GM12872 (cell line): ENCODE results near the gene SUGP1.

Experiments
- CTCF ChIP-seq: IDR thresholded peaks from 3 replicates; pipeline ENCODE4 v1.5.1; 2011; ENCODE audit warnings: low read depth, mild to moderate bottlenecking, low read length, moderate library complexity; ENCODE audit not compliant: insufficient read depth

Gene SUGP1

GRCh38 chr19:19356500-19356899, 36.2 kb upstream of the SUGP1 start:
- TF ChIP-seq CTCF: no peak

DNA sequence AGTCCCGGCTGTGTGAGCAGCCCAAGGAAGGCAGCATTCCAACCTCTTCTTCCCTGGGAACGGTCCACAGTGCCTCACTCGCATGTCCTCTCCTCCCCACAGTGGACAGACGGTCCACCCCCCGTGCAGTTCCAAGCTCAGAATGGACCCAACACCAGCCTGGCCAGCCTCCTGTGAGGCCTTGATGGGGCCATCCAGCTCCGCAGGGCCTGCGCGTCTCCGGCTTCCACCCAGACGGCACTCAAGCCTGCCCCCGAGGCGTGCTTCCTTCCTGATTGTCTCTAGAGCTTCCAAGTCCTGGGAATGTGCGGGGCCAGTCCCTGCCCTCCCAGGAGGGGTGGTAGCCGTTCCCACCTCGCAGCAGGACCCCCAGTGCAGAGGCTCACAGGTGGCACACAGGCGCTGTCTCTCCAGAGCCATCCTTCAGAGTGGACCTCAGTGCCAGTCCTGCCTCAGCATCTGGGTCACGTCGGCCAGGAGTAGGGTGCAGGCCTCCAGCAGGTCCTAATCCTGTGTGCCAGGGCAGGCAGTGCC, 35.4 kb upstream of the SUGP1 start:
- TF ChIP-seq CTCF: no peak

DNA sequence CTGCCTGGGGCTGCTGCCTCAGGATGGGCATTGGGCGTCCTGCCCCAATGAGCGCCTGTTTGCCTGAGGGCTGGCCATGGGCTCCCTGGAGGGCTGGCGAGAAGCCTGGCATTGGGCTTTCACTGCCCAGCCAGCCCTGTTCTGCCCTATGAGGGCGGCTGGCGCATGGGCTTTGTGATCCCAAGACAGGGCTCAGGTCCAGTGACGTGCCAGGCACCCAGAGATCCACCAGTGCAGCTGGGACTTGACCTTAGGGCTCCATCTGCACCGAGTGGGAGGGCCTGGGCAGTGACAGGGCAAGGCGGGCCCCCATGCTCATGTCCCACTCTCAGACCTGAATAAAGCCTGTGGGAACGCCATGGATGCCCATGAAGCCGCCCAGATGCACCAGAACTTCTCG, 34.6 kb upstream of the SUGP1 start:
- TF ChIP-seq CTCF: no peak

- no peak for TF ChIP-seq CTCF
Observed at GRCh38 chr19:19354007-19354406, 33.7 kb upstream of the SUGP1 start.

DNA sequence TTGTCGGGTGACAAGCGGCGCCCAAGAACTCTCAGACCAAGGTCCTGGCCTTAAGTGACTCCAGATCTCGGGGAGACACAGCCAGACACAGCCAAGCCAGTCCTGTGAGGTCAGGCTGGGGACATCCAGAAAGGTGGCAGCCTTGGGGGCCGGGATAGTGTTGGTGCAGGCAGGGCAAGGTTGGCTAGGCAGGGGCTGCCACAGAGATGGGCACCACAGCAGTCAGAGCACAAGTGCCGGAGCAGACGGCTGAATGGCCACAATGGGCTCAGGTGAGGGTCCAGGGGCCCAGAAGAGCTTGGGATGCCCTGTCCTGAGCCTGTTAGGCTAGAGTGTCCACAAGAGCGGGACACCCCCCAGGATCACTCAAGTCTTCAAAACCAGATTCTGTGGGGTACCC, 32.5 kb upstream of the SUGP1 start:
- TF ChIP-seq CTCF: no peak

GRCh38 chr19:19349365-19349764, 29.1 kb upstream of the SUGP1 start:
- TF ChIP-seq CTCF: no peak

DNA sequence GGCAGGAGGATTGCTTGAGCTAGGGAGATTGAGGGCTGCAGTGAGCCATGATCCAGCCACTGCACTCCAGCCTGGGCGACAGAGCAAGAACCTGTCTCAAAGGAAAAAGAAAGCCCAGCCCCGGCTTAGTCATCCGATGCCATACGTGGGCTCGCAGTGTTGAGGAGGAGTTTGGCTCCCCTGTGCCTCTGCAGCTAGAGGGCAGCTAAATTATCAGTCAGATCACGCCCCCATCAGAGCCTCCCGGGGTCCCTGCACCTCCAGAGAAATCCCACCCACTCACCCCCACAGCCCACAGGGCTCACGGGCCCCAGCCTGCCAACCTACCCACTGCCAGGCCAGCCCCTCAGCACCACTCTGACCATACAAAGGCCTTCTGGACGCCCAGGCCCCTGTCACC, 28.0 kb upstream of the SUGP1 start:
- TF ChIP-seq CTCF: no peak
